Ectodermal cell (in vitro differentiated cells): ENCODE data around the gene UBTF.
A peak's percentile ranks its signal among the peaks of the same experiment; 100 is the strongest.

Source experiments
- H3K27ac ChIP-seq: 2 replicates; pipeline ENCODE4 v1.7.0; 2013; ENCODE audit warnings: mild to moderate bottlenecking, low read depth, low read length; ENCODE audit not compliant: insufficient read depth, poor library complexity, severe bottlenecking
- H3K27me3 ChIP-seq: 2 replicates; pipeline ENCODE4 v1.7.0; 2013; ENCODE audit warnings: mild to moderate bottlenecking, low read length; ENCODE audit not compliant: insufficient read depth, control insufficient read depth, poor library complexity, severe bottlenecking
- H3K36me3 ChIP-seq: one replicate; pipeline ENCODE4 v1.7.0; 2013; ENCODE audit warnings: low read length; ENCODE audit not compliant: control insufficient read depth, insufficient read depth
- H3K4me1 ChIP-seq: one replicate; pipeline ENCODE4 v1.7.0; 2013; ENCODE audit warnings: low read length; ENCODE audit not compliant: control insufficient read depth, insufficient read depth
- H3K4me3 ChIP-seq: 2 replicates; pipeline ENCODE4 v1.7.0; 2013; ENCODE audit warnings: low read depth, low read length, control low read depth; ENCODE audit not compliant: insufficient read depth
- H3K9me3 ChIP-seq: 2 replicates; pipeline ENCODE4 v1.7.0; 2013; ENCODE audit warnings: mild to moderate bottlenecking, low read length, moderate library complexity; ENCODE audit not compliant: control insufficient read depth
- WGBS, 2 experiments: methylation state at CpG; one replicate each; pipeline ENCODE4 v1.1.7; 2013; ENCODE audit warnings: missing lambda C conversion rate in 2 of 2; 5-methylcytosine and 5-hydroxymethylcytosine counted together

UBTF gene

DNA sequence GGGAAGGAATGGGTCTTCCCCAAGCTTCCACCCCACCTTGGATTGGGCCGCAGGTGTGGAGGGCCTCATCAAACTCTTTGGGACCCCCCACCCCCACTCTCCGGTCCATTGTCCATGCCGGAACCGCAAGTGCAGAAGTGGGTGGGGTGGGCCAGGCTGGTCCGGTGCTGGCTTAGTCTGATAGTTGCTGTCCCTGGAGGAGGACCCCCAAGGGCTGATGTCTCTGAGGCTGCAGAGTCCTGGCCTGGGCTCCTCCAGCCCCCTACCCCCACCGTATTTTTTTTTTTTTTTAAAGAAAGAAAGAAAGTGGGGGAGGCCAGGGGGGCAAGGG, 12.7 kb downstream of the UBTF start:
- no peaks in the 10 kb centered on the region for H3K9me3 ChIP-seq
- peaks cover 24% of the 10 kb centered on the region for H3K36me3 ChIP-seq
- no peak overlapping the region for H3K27ac ChIP-seq
- no peaks in the 10 kb centered on the region for H3K27me3 ChIP-seq
- peaks cover 7% of the 10 kb centered on the region for H3K4me1 ChIP-seq
- WGBS, 2 experiments, result 97 to 98% methylated on average over 6 of the region's 6 CpGs
- H3K4me3 ChIP-seq, result no peak overlapping the region

DNA sequence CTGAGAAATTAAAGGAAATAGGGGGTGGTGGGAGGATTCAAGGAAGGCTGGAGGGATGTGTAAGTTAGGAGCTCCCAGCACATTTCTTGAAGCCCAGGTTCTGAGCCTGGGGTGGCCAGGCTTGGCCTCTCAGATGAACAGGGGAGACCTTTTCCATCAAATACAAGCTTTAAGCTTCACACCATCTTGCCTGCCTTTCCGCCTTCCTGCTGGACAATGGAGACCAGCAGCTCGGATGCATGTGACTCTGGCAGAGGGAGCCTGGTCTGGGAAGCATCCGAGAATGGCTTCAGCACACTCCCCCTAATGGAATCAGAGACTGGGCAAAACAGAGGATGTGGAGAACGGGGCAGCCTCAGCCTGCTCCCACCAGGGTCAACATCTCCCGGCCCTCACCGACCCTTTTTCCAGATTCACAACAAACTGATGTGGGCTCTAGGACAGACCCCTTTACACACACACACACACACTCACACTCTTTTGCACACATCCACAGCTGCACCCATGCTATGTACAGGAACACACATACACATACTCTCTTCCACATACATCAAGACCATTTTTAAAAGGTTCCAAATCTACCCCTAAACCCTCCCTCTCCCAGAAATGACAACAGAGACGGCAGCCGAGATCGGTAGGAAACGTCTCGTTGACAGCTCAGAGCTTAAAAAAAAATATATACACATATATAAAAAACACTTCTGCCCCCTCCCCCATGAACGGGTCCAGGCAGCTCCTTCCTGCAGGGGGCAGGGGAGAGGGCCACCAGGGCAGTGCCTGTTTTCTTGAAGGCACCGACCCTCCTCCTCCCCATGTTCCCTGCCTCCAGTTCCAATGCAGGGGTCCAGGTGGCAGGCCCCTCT, 13.3 kb downstream of the UBTF start:
- 84 to 86% methylated on average over 13 of the region's 13 CpGs for WGBS, 2 experiments
- Histone ChIP-seq H3K36me3 (peaks cover 19% of the 10 kb centered on the region), H3K4me3 (no peak overlapping the region), H3K9me3 (no peaks in the 10 kb centered on the region), H3K27ac (no peak overlapping the region), H3K27me3 (no peaks in the 10 kb centered on the region), H3K4me1 (peaks cover 7% of the 10 kb centered on the region)

DNA sequence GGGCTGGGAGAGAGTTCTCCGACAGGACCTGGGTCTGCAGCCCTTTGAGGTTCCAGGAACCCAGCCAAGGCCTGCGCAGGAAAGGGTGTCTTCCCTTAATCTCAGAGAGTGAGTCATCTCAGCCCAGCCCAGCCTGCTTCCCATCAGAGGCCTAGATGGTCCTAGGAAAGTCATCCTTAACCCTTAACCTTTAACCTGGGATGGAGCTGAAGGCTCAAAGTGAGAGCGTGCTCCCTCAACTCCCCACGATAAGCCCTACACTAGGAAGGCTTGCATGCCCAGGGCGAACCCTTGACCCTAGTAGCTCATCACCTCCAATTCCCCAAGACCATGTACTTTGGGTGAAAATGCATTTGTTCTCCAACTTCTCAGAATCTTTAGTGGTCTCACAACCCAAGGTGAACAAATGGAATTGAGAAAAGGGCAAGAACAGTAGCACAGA, 15.0 kb downstream of the UBTF start:
- H3K36me3 ChIP-seq, result peaks cover 15% of the 10 kb centered on the region
- H3K4me1 ChIP-seq, result no peaks in the 10 kb centered on the region
- 92 to 93% methylated on average over 5 of the region's 5 CpGs for WGBS, 2 experiments
- no peaks in the 10 kb centered on the region for H3K27me3 ChIP-seq
- no peak overlapping the region for H3K27ac ChIP-seq
- H3K9me3 ChIP-seq, result no peaks in the 10 kb centered on the region
- no peak overlapping the region for H3K4me3 ChIP-seq

DNA sequence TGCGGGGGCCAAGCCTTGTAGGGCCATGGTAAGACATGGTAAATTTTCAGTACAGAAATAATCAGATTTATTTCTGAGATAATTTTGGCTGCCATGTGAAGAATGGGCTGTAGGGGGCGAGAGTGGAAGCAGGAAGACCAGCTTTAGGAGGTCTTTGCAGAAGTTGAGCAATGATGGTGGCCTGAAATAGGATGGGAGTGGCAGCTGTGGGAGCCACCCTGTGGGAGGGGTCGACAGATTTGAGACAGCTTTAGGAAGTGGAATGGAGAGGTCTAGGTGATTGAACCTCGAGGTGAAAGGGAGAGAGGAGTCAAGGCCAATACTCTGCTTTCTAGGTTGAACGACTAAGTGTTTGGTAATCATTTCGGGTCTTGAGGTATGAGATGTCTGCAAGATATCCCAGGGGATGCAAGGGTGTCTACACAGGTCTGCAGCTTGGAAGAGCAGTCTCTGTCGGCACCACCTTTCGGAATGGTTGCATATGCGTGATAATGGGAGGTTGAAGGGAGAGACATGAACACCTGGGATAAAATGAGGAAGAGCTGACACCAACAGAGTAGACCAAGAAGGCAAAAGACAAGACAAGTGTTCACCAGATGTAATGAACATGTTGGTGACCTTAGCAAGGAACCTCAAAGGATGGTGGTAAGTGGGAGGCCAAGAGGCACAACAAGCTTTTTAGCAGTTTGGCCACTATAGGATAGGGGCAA, 15.6 kb downstream of the UBTF start:
- Histone ChIP-seq H3K4me3 (no peak overlapping the region), H3K27me3 (no peaks in the 10 kb centered on the region), H3K4me1 (no peaks in the 10 kb centered on the region), H3K27ac (no peak overlapping the region), H3K36me3 (peaks cover 10% of the 10 kb centered on the region), H3K9me3 (no peaks in the 10 kb centered on the region)
- WGBS, 2 experiments, result 60 to 61% methylated on average over 9 of the region's 9 CpGs

DNA sequence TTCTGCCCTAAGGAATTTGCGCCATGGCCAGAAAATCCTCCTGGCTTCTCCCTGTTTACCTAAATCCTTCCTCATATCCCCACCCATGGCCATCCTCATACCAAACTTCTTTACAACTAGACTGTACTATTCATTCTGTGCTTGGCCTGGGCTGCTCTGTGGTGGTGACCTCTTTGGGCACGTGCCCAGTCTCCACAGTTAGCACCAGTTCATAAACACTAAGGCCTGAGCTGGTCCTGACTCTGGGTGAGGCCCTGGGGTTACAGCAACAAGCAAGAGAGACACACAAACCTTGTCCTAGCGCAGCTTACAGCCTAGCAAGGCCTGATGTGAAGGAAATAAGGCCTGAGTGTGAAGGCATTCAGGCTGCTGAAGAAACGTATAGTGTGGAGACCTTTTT, 16.7 kb downstream of the UBTF start:
- no peaks in the 10 kb centered on the region for H3K36me3 ChIP-seq
- 90% methylated on average over 4 of the region's 4 CpGs for WGBS, 2 experiments
- H3K27ac ChIP-seq, result no peak overlapping the region
- H3K4me1 ChIP-seq, result peaks cover 5% of the 10 kb centered on the region
- H3K27me3 ChIP-seq, result no peaks in the 10 kb centered on the region
- H3K4me3 ChIP-seq, result no peak overlapping the region
- H3K9me3 ChIP-seq, result no peaks in the 10 kb centered on the region

DNA sequence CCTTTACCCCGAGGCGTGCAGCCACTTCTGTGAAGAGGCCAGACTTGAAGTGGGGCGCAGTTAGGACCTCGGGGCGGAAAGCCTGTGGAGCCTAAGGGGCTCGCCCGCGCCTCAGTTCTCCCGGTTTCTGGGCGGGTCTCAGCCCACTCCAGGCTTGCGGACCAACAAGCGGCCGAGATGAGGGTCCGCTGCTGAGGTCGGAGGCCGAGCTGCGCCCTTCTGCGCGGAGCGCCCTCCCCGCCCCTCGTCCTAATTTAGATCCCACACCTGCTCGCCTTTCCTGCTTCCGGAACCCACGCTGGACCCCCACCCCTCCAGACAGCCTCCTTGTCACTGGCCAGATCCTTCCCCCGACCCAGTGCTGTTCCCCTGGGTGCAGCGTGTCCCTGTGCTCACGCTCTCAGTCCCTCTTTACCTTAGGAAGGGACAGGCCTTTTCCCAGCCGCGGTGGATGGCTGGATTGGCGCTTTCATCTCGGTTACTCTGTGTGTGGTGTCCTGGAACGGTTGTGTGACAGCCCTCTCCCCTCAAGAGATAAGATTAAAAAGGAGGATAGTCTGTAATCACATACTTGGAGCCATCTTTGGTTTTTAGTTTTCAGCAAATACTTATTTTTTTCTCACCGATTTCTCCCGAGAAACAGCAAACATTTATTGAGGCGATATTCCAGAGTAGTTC, 18.9 kb downstream of the UBTF start:
- peaks cover 9% of the 10 kb centered on the region for H3K36me3 ChIP-seq
- H3K4me1 ChIP-seq, result peaks cover 5% of the 10 kb centered on the region
- H3K27ac ChIP-seq, result peak overlapping the region; percentile 85
- H3K27me3 ChIP-seq, result no peaks in the 10 kb centered on the region
- no peaks in the 10 kb centered on the region for H3K9me3 ChIP-seq
- 9% methylated on average over 36 of the region's 36 CpGs for WGBS, 2 experiments
- H3K4me3 ChIP-seq, result peak overlapping the region; percentile 73

DNA sequence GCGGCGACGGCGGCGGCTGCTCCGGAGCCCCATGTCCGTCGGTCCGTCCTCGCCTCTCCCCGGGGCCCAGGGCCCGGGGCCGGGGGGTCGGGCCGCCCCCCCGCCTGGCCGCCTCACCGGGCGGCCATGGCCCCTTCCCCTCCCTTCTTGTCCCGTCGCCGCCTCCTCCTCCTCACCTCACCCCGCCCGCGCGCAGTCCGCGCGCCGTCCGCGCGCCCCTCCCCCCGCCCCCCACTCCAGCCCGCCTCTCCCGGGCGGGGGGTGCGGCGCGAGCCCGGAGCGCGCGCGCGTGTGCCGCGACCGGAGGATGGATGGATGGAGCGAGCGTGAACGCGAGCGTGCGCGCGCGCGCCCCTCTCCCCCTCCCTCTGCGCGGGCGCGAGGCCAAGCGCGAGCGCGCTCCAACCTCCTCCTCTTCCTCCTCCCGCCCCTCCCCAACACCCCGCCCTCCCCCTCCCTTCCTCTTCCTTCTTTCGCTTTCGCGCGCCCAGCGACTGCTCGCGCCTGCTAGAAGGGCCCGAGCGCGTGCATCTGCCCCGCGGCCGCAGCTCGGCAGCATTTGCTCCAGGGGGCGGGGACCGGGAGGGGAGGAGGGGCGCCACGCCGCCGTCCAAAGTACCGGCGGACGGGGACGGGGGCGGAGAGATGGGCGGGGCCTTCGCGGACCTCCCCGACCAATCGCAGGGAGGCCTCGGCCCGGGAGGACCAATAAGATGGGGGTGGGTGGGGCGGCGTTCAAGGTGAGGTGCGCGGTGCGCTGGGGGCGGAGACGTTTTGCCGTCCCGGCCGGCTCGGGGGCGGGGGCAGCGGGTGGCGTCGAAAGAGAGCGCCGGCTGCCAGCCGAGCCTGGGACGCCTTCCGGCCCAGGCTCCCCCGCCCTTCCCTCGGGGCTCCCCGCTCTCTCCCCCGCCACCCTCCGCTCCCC, 19.7 kb downstream of the UBTF start, which contains the start of gene ATXN7L3:
Gene ATXN7L3 (minus strand): TSS at position 332 of the 925 bp plus-strand sequence. CDS start 1,814 bp downstream, outside the sequence.
- no peaks in the 10 kb centered on the region for H3K9me3 ChIP-seq
- 0% methylated on average over 123 to 125 of the region's 126 CpGs for WGBS, 2 experiments
- peak within 1 kb of the TSS; percentile 85 for H3K27ac ChIP-seq
- H3K4me1 ChIP-seq, result peaks cover 5% of the 10 kb centered on the region
- peaks cover 16% of the 10 kb centered on the region for H3K36me3 ChIP-seq
- H3K4me3 ChIP-seq, result peak within 1 kb of the TSS; percentile 73
- H3K27me3 ChIP-seq, result no peaks in the 10 kb centered on the region

DNA sequence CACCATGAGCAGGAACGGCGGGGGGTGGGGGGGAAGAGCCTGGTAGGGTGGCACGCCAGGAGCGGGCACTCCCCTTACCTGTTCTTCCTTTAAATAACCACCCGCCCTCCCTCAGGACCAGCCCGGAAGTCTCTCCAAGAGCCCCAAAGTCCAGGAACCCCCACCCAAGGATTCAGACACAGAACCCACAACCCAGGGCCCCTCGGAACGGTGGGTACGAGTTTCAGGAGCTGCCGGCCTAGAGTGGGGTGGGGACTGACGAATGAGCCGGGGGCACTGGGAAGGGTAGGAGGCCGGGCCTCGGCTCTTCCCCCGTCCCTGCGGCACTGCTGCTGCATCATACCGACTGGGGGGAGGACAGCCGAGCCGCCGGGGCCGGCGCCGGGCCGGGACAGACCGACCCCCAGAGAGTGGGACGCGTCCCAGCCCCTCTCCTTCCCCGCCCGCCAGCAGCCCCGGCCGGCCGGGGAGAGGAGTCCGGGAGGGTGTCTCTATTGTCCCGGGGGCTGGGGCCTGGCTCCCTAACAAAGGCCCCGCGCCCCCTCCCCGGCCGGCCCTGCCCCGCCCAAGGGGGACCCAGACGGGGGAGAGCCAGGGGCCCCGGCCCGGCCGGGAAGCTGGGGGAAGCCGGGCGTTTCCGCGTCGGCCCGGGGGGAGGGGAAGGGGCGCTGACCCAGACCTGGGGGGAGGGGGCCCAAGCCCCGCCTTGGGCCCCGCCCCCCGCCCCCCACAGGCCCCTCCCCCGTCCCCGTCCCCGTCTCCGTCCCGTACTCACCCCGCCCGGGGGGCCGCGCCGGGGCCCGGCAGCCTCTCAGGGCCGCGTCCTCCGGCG, 20.5 kb downstream of the UBTF start:
- H3K36me3 ChIP-seq, result peaks cover 25% of the 10 kb centered on the region
- 0 to 1% methylated on average over 68 of the region's 68 CpGs for WGBS, 2 experiments
- peaks cover 5% of the 10 kb centered on the region for H3K4me1 ChIP-seq
- H3K4me3 ChIP-seq, result peak overlapping the region; percentile 73
- H3K27ac ChIP-seq, result peak overlapping the region; percentile 84
- no peaks in the 10 kb centered on the region for H3K27me3 ChIP-seq
- H3K9me3 ChIP-seq, result no peaks in the 10 kb centered on the region
